ENCODE measurements around the gene SDK1. TPM values are rescaled to one million over a fixed set of nuclear protein-coding genes. Genes with fewer than 3 reads are reported as not detected.

SDK1 gene
- total RNA-seq, 4 donors from 2014 or later = 3.7 to 80.9 (median 13.1) TPM

GRCh38 chr7:3986927-3987326 lies 685.9 kb downstream of the SDK1 start:
- H3K36me3 ChIP-seq = no peaks in the 10 kb centered on the region
- no peak overlapping the region for H3K27ac ChIP-seq
- H3K27me3 ChIP-seq = no peaks in the 10 kb centered on the region
- TF ChIP-seq, protein P1, sequence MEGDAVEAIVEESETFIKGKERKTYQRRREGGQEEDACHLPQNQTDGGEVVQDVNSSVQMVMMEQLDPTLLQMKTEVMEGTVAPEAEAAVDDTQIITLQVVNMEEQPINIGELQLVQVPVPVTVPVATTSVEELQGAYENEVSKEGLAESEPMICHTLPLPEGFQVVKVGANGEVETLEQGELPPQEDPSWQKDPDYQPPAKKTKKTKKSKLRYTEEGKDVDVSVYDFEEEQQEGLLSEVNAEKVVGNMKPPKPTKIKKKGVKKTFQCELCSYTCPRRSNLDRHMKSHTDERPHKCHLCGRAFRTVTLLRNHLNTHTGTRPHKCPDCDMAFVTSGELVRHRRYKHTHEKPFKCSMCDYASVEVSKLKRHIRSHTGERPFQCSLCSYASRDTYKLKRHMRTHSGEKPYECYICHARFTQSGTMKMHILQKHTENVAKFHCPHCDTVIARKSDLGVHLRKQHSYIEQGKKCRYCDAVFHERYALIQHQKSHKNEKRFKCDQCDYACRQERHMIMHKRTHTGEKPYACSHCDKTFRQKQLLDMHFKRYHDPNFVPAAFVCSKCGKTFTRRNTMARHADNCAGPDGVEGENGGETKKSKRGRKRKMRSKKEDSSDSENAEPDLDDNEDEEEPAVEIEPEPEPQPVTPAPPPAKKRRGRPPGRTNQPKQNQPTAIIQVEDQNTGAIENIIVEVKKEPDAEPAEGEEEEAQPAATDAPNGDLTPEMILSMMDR (IDR thresholded peaks at IDR 0.05) = no peak
- TF ChIP-seq POLR2A (IDR thresholded peaks at IDR 0.05) = no peak
- H3K4me1 ChIP-seq = no peaks in the 10 kb centered on the region
- DNase-seq = peak in 1 of 3 donors; percentile 5
- H3K4me3 ChIP-seq = no peak overlapping the region
- H3K9me3 ChIP-seq = no peaks in the 10 kb centered on the region

DNA sequence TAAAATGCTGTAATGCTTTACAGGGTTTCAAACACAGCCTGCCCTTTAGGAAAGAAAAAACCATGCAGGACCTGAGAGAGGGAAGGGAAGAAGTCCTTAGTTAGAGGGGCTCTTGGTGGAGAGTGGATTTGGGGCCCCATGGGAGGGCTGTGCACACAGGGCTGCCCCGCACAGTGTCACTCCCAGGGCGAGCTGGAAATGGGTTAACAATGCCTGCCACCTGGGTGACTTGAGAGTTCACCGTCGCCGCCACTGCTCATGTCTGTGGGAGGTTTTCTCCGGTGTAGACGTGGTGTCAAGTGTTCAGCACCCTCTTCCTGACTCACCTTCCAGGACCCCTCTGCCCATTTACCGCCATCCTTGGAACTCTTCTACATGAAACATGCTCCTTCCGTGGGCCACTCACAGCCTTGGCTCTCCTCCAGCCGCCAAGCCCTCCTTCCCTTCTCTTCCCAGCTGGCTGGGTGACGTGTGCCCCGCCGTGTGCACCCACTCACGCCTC lies 686.4 kb downstream of the SDK1 start:
- H3K27me3 ChIP-seq = no peaks in the 10 kb centered on the region
- H3K4me1 ChIP-seq = no peaks in the 10 kb centered on the region
- no peak for TF ChIP-seq POLR2A (IDR thresholded peaks at IDR 0.05)
- TF ChIP-seq, protein P1 (IDR thresholded peaks at IDR 0.05) = no peak
- H3K4me3 ChIP-seq = no peak overlapping the region
- H3K36me3 ChIP-seq = no peaks in the 10 kb centered on the region
- H3K27ac ChIP-seq = no peak overlapping the region
- no peaks in the 10 kb centered on the region for H3K9me3 ChIP-seq
- peak in 1 of 3 donors; percentile 36 for DNase-seq

DNA sequence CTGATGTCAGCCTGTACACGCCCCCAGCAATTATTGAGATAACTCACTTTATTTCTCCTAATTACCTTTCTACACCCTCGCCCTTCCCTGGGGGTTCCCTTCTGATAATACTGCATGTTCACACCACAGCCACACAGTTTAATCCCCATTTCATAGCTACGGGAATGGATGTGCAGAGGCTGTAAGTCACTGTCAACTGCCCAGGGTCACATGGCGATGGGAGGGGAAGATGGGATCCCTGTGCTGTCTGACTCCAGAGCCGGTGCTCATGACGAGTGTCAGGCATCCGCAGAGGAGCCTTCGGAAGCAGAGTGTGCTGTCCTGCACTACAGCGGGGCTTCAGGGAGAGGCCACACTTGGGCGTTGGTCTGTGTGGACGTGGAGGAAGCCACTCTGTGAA lies 688.7 kb downstream of the SDK1 start:
- peak in 1 of 3 donors; percentile 21 for DNase-seq
- H3K27ac ChIP-seq = no peak overlapping the region
- TF ChIP-seq POLR2A (IDR thresholded peaks at IDR 0.05) = no peak
- TF ChIP-seq, protein P1 (IDR thresholded peaks at IDR 0.05) = no peak
- H3K9me3 ChIP-seq = no peaks in the 10 kb centered on the region
- no peaks in the 10 kb centered on the region for H3K27me3 ChIP-seq
- no peaks in the 10 kb centered on the region for H3K4me1 ChIP-seq
- H3K36me3 ChIP-seq = no peaks in the 10 kb centered on the region
- no peak overlapping the region for H3K4me3 ChIP-seq

- H3K4me1 ChIP-seq = no peaks in the 10 kb centered on the region
- no peak for TF ChIP-seq POLR2A (IDR thresholded peaks at IDR 0.05)
- TF ChIP-seq, protein P1 (IDR thresholded peaks at IDR 0.05) = no peak
- no peak overlapping the region for H3K27ac ChIP-seq
- peak in 1 of 3 donors; percentile 9 for DNase-seq
- H3K36me3 ChIP-seq = no peaks in the 10 kb centered on the region
- no peak overlapping the region for H3K4me3 ChIP-seq
- no peaks in the 10 kb centered on the region for H3K27me3 ChIP-seq
- no peaks in the 10 kb centered on the region for H3K9me3 ChIP-seq
Measured at GRCh38 chr7:3991731-3992231, 690.7 kb downstream of the SDK1 start.

DNA sequence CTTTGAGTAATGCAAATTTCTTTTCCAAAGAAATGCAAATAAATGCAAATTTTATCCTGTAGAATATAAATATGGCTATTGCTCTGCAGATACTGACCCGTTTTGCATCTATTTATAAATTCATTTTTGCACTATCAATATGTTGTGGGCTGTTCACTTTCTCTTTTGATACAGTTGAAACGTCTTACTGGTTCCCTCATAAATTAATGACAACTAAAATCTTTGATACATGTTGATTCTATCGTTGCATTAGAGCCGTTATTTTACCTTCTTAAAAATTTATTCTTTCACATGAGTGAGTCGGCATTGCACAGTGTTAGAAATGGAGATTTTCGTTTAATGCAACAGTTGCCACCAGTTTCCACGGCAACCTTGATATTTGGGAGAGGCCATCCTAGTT lies 691.8 kb downstream of the SDK1 start:
- Histone ChIP-seq H3K27me3 (no peaks in the 10 kb centered on the region), H3K4me1 (no peaks in the 10 kb centered on the region), H3K4me3 (no peak overlapping the region), H3K27ac (no peak overlapping the region), H3K9me3 (no peaks in the 10 kb centered on the region), H3K36me3 (no peaks in the 10 kb centered on the region)
- peak in 1 of 3 donors; percentile 2 for DNase-seq
- no peak for TF ChIP-seq POLR2A (IDR thresholded peaks at IDR 0.05)
- TF ChIP-seq, protein P1 (IDR thresholded peaks at IDR 0.05) = no peak

DNA sequence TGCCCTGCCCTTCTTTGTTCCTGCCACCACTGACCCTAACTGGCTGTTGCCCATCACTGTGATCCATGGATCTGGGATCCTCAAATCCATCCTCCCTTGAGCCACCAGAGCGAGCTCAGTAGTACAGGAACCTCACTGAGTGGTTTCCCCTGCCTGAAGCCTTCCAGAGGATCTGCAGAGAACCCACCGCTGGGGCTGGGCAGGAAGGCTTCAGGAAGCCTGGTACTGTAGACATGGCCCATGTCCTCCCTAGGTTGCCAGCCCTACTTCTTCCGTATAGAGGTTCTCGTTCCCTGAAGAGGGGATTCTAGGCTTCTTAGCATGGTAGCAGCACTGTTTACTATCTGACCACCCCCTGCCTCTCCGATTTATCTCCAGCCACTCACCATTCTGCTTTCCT lies 693.7 kb downstream of the SDK1 start:
- H3K36me3 ChIP-seq = no peaks in the 10 kb centered on the region
- H3K4me1 ChIP-seq = no peaks in the 10 kb centered on the region
- TF ChIP-seq, protein P1 (IDR thresholded peaks at IDR 0.05) = no peak
- TF ChIP-seq POLR2A (IDR thresholded peaks at IDR 0.05) = no peak
- no peaks in the 10 kb centered on the region for H3K27me3 ChIP-seq
- H3K27ac ChIP-seq = no peak overlapping the region
- no peaks in the 10 kb centered on the region for H3K9me3 ChIP-seq
- DNase-seq = peak in 1 of 3 donors; percentile 6
- no peak overlapping the region for H3K4me3 ChIP-seq
